ENCODE results near the gene DCAF11. TPM values are rescaled to one million over a fixed set of nuclear protein-coding genes. Genes with fewer than 3 reads are reported as not detected.

Gene DCAF11
- total and polyA plus RNA-seq, 2 of the 13 experiments (the other 11 are each of a cell fraction or from before 2014, with no cell fraction given): 150 to 257 TPM

DNA sequence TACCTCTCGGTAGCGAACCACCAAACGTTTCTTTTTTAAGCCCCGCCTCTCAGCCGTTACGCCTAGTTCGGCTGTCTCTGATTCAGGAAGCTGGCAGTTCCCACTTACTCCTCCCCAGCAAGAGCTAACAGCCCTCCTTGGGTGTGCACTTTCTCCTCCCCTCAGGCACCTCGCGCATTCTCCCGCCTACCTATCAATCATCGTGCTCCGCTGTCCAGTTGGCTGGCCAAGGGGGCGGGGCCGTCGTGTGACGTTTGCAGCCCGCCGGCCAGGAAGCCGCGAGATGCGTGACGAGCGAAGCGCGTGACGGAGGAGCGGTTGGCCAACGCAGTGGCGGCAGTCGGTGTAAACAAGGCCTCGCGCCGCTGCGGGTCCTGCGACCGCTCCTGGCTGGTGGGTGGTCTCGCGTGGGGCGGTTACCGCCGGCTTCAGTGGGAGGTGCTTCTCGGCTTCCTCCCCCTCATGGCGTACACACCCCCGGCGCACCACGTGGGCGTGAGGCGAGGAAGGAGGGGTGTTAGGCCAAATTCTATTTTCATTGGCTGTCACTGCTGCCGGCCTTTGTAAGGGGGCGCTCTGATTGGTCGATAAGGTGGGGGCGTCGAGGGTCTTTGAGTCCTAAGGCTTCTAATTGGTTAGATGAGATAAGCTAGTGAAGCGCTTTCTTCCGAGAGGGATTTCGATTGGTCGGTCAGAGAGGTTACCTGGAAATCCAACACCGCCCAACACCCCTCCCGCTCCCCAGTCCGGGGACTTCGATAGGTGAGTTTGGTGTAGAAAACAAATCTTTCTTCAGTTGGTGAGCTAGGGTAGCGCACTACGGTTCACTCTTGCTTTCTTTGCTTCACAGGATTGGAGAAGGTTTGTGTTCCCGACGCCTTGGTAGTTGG lies at the start of gene DCAF11, which contains the start of gene NRL (continued):
- TF ChIP-seq EP300 (IDR thresholded peaks at IDR 0.05; ENCODE audit: low read depth in 2 of 2, low read length in 2 of 2) (peak in 1 of 2 experiments; percentile 77; a peak in 2 of 4 replicates), EP300 (CRISPR knock-in tag; IDR thresholded peaks at IDR 0.05; ENCODE audit: borderline replicate concordance) (peak; percentile 82), CEBPB (IDR thresholded peaks at IDR 0.05; ENCODE audit: borderline replicate concordance, low read depth, low read length) (peak; percentile 83; the same call in 1 of the 2 replicates), ZNF720 (CRISPR knock-in tag; IDR thresholded peaks at IDR 0.05) (peak; percentile 93; the same call in 1 of the 2 replicates), RFX5 (IDR thresholded peaks at IDR 0.05; ENCODE audit: low read depth, low read length) (peak; percentile 89), GMEB1 (CRISPR knock-in tag; IDR thresholded peaks at IDR 0.05; ENCODE audit: borderline replicate concordance) (peak; percentile 95), SIX4 (CRISPR knock-in tag; IDR thresholded peaks at IDR 0.05) (peak; percentile 82), ZFYVE20 (CRISPR knock-in tag; IDR thresholded peaks at IDR 0.05; ENCODE audit: borderline replicate concordance, low read depth) (0 out of 2 replicates have a peak, but pooled peaks have one; percentile 34), FOXO4 (CRISPR knock-in tag; conservative IDR thresholded peaks at IDR 0.05) (no peak), ZNF670 (CRISPR knock-in tag; IDR thresholded peaks at IDR 0.05; ENCODE audit: borderline replicate concordance) (no peak), CREM (IDR thresholded peaks at IDR 0.05) (peak; percentile 96), CREM (CRISPR knock-in tag; IDR thresholded peaks at IDR 0.05) (peak; percentile 91), ZNF333 (CRISPR knock-in tag; IDR thresholded peaks at IDR 0.05; ENCODE audit: borderline replicate concordance) (peak; percentile 96; the same call in 1 of the 2 replicates), CHD2 (IDR thresholded peaks at IDR 0.05; ENCODE audit: low read depth, low read length) (peak; percentile 99), ZNF747 (CRISPR knock-in tag; IDR thresholded peaks at IDR 0.05; ENCODE audit: borderline replicate concordance) (peak; percentile 89; the same call in 1 of the 2 replicates), HMG20A (CRISPR knock-in tag; IDR thresholded peaks at IDR 0.05; ENCODE audit: borderline replicate concordance) (no peak; the same call in 1 of the 2 replicates), PCBP1 (IDR thresholded peaks at IDR 0.05; ENCODE audit: borderline replicate concordance, low read depth, low read length) (peak; percentile 93), ZNF350 (CRISPR knock-in tag; IDR thresholded peaks at IDR 0.05; ENCODE audit: borderline replicate concordance, low read depth) (peak; percentile 98), ZNF460 (CRISPR knock-in tag; IDR thresholded peaks at IDR 0.05; ENCODE audit: borderline replicate concordance) (no peak), ZNF10 (CRISPR knock-in tag; IDR thresholded peaks at IDR 0.05; ENCODE audit: borderline replicate concordance, low read depth) (no peak), CHD4 (IDR thresholded peaks at IDR 0.05; ENCODE audit: borderline replicate concordance, low read length) (no peak; the same call in 1 of the 2 replicates), KAT7 (CRISPR knock-in tag; IDR thresholded peaks at IDR 0.05; ENCODE audit: borderline replicate concordance) (0 out of 2 replicates have a peak, but pooled peaks have one; percentile 54), JUNB (CRISPR knock-in tag; IDR thresholded peaks at IDR 0.05; ENCODE audit: borderline replicate concordance) (no peak), ZNF451 (CRISPR knock-in tag; IDR thresholded peaks at IDR 0.05) (peak; percentile 95), ZNF878 (CRISPR knock-in tag; IDR thresholded peaks at IDR 0.05) (no peak), ZNF33A (CRISPR knock-in tag; IDR thresholded peaks at IDR 0.05; ENCODE audit: borderline replicate concordance) (no peak), ZNF761 (CRISPR knock-in tag; conservative IDR thresholded peaks at IDR 0.05) (no peak; the same call in 1 of the 2 replicates)
